ENCODE results near the gene CSTF3. TPM values are rescaled to one million over a fixed set of nuclear protein-coding genes. Genes with fewer than 3 reads are reported as not detected.
"Not testable (repeated sequence)": the region's sequence is repeated elsewhere in the genome, so short reads cannot be mapped to it uniquely, and the experiment has no call there.

Gene CSTF3
- total RNA-seq, 1 donor from 2014 or later = 17.9 TPM

DNA sequence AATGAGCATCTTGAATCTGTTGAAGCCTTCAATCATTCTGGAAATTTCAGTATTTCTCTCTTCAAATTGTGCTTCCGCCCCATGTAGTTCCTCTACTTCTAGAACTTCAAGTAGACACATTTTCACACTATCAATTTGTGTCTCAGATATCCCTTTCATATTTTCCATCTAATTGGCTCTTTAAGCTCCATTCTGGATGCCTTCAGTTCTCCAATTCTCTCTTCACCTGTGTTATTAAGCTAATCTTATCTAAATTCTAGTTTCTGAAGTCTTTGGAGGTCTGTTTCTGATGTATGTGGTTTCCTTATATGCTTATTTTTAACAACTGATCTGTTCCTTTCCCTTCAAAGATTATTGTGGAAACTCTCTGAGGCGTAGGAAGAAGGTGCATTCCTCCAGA, 36.3 kb downstream of the CSTF3 start:
- Histone ChIP-seq H3K9me3 (no peaks in the 10 kb centered on the region), H3K4me1 (no peaks in the 10 kb centered on the region), H3K27me3 (no peaks in the 10 kb centered on the region), H3K27ac (no peak overlapping the region), H3K36me3 (no peaks in the 10 kb centered on the region), H3K4me3 (no peak overlapping the region)
- DNase-seq (no peak), ATAC-seq (no peak)
- intact Hi-C loops (cut with DNase I) = no loop called here
- TF ChIP-seq CTCF (IDR thresholded peaks at IDR 0.05) = no peak

- H3K27ac ChIP-seq; H3K9me3 ChIP-seq; DNase-seq; H3K4me3 ChIP-seq; H3K4me1 ChIP-seq; ATAC-seq; H3K36me3 ChIP-seq; intact Hi-C loops (cut with DNase I); H3K27me3 ChIP-seq: not testable (repeated sequence)
Observed at GRCh38 chr11:33122696-33123095, 38.6 kb downstream of the CSTF3 start.

- Histone ChIP-seq H3K36me3 (no peaks in the 10 kb centered on the region), H3K27me3 (no peaks in the 10 kb centered on the region), H3K4me1 (no peaks in the 10 kb centered on the region), H3K9me3 (no peaks in the 10 kb centered on the region), H3K4me3 (no peak overlapping the region), H3K27ac (no peak overlapping the region)
- TF ChIP-seq CTCF (IDR thresholded peaks at IDR 0.05) = no peak
- ATAC-seq (no peak), DNase-seq (no peak)
- intact Hi-C loops (cut with DNase I) = no loop called here
Observed at GRCh38 chr11:33116535-33116934, 44.7 kb downstream of the CSTF3 start.

DNA sequence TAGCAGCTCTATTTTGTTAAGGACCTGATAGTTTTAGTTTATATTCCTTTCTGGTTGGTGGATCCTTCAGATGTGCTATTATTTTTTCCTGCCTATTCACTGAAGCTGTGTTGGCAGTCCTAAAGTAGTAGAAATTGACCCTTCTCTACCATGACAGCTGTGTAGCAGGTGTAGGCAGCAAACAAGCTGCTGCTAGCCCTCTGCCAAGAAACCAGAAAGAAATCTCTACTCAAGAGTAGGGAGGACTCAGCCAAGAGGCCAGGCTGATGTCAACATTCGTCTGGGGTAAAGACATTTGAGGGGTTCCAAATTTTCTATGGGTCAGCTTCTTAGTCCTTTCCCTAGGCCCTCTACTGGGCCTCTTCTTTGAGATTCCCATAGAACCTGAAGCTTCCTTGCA, 51.2 kb downstream of the CSTF3 start:
- Histone ChIP-seq H3K4me1 (no peaks in the 10 kb centered on the region), H3K27ac (no peak overlapping the region), H3K4me3 (no peak overlapping the region), H3K9me3 (no peaks in the 10 kb centered on the region), H3K36me3 (no peaks in the 10 kb centered on the region), H3K27me3 (no peaks in the 10 kb centered on the region)
- intact Hi-C loops (cut with DNase I) = no loop called here
- no peak for TF ChIP-seq CTCF (IDR thresholded peaks at IDR 0.05)
- ATAC-seq = no peak
- no peak for DNase-seq

DNA sequence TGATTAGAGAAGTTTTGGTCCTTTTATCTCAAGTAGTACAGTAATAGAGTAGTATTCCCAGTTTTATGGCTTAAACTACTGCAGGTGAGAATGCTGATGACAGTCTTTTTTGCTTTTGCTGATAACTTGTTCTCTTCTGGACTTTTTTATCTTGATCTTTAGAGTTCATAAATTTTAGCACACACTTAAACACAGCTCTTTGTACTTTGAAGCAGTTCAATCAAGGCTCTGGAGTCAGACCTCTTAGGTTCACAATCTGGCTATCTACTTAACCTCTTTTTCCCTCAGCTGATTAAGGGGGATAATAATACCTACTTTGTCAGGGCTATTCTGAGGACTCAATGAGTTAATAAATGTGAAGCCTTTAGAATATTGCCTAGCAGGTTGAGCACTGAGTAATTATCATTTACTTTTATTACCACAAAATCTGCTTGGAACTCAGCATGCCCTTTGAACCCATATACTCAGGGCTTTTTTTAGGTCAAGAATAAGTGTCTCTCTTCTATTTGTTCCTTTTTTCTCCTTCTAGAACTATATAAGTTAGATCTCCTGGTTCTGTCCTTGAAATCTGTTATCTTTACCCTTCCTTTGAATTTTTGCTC, 51.9 kb downstream of the CSTF3 start:
- Histone ChIP-seq H3K36me3 (peaks cover 6% of the 10 kb centered on the region), H3K4me3 (no peak overlapping the region), H3K9me3 (no peaks in the 10 kb centered on the region), H3K27ac (no peak overlapping the region), H3K4me1 (no peaks in the 10 kb centered on the region), H3K27me3 (no peaks in the 10 kb centered on the region)
- ATAC-seq = no peak
- intact Hi-C loops (cut with DNase I) = no loop called here
- TF ChIP-seq CTCF (IDR thresholded peaks at IDR 0.05) = no peak
- no peak for DNase-seq

DNA sequence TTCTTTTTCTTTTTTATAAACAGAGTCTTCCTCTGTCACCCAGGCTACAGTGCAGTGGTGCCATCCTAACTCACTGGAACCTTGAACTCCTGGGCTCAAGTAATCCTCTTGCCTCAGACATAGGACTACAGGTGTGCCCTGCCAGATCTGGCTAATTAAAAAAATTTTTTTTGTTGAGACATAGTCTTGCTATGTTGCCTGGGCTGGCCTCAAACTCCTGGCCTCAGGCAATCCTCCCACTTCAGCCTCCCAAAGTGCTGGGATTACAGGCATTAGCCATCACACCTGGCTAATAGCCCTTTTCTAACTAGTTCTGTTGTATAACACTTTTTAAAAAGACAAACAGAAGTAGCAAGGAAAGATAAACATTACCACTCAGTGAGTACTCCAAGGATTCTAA, 57.4 kb downstream of the CSTF3 start:
- TF ChIP-seq CTCF (IDR thresholded peaks at IDR 0.05) = no peak
- H3K27ac ChIP-seq = no peak overlapping the region
- ATAC-seq (no peak), DNase-seq (no peak)
- H3K4me1 ChIP-seq = no peaks in the 10 kb centered on the region
- peaks cover 45% of the 10 kb centered on the region for H3K36me3 ChIP-seq
- H3K4me3 ChIP-seq = no peak overlapping the region
- intact Hi-C loops (cut with DNase I) = no loop called here
- no peaks in the 10 kb centered on the region for H3K27me3 ChIP-seq
- H3K9me3 ChIP-seq = no peaks in the 10 kb centered on the region

Data from upper lobe of right lung (tissue), 1 donor.